Choroid plexus epithelial cell (primary cell): ENCODE results near the gene AFF4.

ENCODE experiments used
- DNase-seq: peaks from one replicate; pipeline ENCODE4 v3.0.0-alpha.2; 2010; ENCODE audit warnings: low read depth
- H3K4me3 ChIP-seq: 2 replicates; pipeline ENCODE4 v1.5.1; 2011; ENCODE audit warnings: low read depth, mild to moderate bottlenecking, control low read depth, low read length, moderate library complexity
- CTCF ChIP-seq: conservative IDR thresholded peaks from 2 replicates; pipeline ENCODE4 v1.5.1; 2011; ENCODE audit warnings: low read depth, mild to moderate bottlenecking, control low read depth, inconsistent platforms, low read length, moderate library complexity

AFF4 gene

GRCh38 chr5:132898094-132898493, 65.3 kb downstream of the AFF4 start:
- no peak for DNase-seq
- no peak for TF ChIP-seq CTCF
- no peak overlapping the region for H3K4me3 ChIP-seq

- no peak for TF ChIP-seq CTCF
- DNase-seq = no peak
- H3K4me3 ChIP-seq = no peak overlapping the region
Measured at GRCh38 chr5:132896685-132897084, 66.7 kb downstream of the AFF4 start.

GRCh38 chr5:132895719-132896305, 67.6 kb downstream of the AFF4 start:
- H3K4me3 ChIP-seq = no peak overlapping the region
- DNase-seq = peak; percentile 37
- no peak for TF ChIP-seq CTCF

GRCh38 chr5:132890817-132891216, 72.6 kb downstream of the AFF4 start:
- no peak overlapping the region for H3K4me3 ChIP-seq
- TF ChIP-seq CTCF = no peak
- no peak for DNase-seq

GRCh38 chr5:132889501-132889900, 73.9 kb downstream of the AFF4 start:
- peak; percentile 62 for DNase-seq
- TF ChIP-seq CTCF = no peak
- no peak overlapping the region for H3K4me3 ChIP-seq

GRCh38 chr5:132887283-132887682, 76.2 kb downstream of the AFF4 start:
- peak; percentile 32 for DNase-seq
- TF ChIP-seq CTCF = no peak
- no peak overlapping the region for H3K4me3 ChIP-seq

GRCh38 chr5:132886064-132886823, 77.2 kb downstream of the AFF4 start:
- no peak for DNase-seq
- TF ChIP-seq CTCF = no peak

More at GRCh38 chr5:132886064-132886823, 77.2 kb downstream of the AFF4 start:
- no peak overlapping the region for H3K4me3 ChIP-seq
